GM19395 (cell line): ENCODE data around the gene UBL4B.

Source experiments
- ATAC-seq: cut with Tn5 transposase; IDR thresholded peaks from one replicate; pipeline ENCODE4 v1.9.1; 2021; ENCODE audit warnings: mild to moderate bottlenecking, moderate library complexity; ENCODE audit not compliant: unreplicated experiment

UBL4B gene

GRCh38 chr1:110112656-110113055 is 413 bp downstream of the UBL4B start:
- ATAC-seq, result no peak

- no peak for ATAC-seq
Measured at GRCh38 chr1:110113551-110113950, 1.3 kb downstream of the UBL4B start.

GRCh38 chr1:110114173-110114572 is 1.9 kb downstream of the UBL4B start:
- no peak for ATAC-seq

- no peak for ATAC-seq
Measured at GRCh38 chr1:110114784-110115183, 2.5 kb downstream of the UBL4B start.

GRCh38 chr1:110118636-110119396 is 6.6 kb downstream of the UBL4B start:
- ATAC-seq, result no peak

- no peak for ATAC-seq
Measured at GRCh38 chr1:110119843-110120242, 7.6 kb downstream of the UBL4B start.

GRCh38 chr1:110120960-110121561 is 8.8 kb downstream of the UBL4B start:
- ATAC-seq, result no peak

GRCh38 chr1:110123224-110123623 is 11.0 kb downstream of the UBL4B start:
- ATAC-seq, result no peak

GRCh38 chr1:110125810-110126209 is 13.6 kb downstream of the UBL4B start:
- no peak for ATAC-seq

DNA sequence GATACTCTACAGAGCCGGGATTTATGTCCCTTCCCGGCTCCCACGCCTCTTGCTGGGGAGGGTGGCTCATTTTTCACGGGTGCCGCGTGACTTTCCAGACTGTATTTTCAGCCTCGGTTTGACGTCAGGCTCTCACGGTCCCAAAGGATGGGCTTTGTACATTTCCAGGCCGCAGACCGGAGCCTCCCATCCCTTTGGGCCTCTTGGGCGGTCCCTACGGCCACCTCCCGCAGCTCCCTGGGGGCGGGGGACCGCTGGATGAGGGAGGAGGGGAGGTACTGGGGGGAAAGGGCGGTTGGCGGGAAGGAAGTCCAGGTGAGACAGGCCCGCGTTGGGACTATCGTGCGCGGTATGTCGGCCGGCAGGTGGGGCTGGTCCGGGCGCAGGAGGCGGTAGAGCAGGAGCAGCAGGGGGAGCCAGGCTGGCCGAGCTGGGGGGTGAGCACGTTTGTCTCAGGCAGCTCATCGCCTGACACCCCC is 17.9 kb downstream of the UBL4B start:
- ATAC-seq, result no peak

GRCh38 chr1:110130989-110131388 is 18.7 kb downstream of the UBL4B start:
- ATAC-seq, result no peak

DNA sequence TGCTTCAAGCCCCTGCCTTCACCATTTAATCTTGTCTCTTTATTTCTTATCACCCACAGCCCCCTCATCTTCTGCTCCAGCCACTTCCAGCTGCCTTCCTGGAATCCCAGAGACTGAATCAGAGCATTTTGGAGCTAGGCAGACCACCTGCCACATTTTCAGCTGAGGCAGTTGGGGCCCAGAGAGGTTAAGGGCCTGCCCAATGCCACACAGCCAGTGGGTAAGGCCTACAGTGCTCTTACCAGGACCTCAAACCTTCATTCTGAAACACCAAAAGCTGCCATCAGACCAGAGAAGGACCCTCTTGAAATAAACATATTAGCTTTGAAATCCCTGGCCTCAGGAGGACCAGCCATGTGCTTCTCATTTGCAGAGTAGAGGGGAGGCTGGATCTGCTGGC is 20.4 kb downstream of the UBL4B start:
- ATAC-seq, result no peak

- no peak for ATAC-seq
Measured at GRCh38 chr1:110133436-110133835, 21.2 kb downstream of the UBL4B start.

GRCh38 chr1:110134050-110134595 is 21.9 kb downstream of the UBL4B start:
- no peak for ATAC-seq

DNA sequence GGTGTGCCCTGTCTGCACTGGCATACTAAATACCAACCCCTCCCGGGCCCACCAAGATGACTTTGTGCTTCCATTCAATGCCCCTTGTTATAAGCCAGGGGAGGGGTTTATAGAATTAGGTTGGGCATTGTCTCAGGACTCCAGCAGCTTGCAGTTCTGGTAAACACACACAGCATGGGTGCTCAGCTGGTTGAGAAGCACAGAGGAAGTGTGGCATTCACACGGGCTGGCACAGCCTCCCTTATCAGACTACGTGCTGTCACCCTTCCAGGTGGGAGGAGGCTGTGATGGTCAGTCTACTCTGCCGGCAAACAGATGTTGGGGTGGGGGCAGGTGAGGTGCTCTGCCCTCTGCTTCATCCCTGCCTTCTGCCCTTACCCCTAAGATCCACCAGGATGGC is 23.0 kb downstream of the UBL4B start:
- no peak for ATAC-seq

GRCh38 chr1:110135666-110136065 is 23.4 kb downstream of the UBL4B start:
- no peak for ATAC-seq

DNA sequence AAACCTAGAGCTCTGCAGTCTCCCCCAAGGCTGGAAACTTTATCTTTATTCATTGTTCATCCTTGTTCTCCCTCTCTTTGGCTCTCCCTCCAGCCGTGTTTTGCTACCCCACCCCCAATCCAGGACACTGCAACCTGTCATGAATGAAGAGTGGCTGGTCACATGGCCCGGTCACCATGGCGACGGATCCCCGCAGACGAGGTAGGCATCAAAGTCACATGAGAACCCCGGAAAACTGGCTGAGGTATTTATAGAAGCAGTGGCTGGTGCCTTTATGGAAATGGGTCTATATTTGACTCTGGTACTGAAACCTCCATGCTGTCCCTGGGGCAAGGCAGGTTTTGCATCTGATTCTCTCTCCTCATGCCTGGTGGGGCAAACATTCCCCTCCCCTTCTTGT is 24.7 kb downstream of the UBL4B start:
- no peak for ATAC-seq

DNA sequence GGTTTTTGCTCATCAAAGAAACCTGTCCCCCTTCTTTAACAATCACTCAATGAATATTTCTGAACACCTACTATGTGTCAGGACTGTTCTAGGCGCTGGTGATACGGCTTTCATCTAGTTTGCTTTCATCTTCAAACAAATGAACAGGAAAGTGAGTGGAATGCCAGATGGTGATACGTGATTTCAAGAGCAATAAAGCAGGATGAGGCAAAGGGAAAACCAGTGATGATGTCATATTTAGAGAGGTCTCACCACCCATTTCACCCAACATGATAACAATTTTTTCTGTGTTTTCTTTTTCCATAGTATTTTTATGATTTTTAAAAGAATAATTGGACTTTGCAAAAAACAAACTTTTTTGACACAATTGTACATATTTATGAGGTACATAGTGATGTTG is 26.7 kb downstream of the UBL4B start:
- ATAC-seq, result no peak

- no peak for ATAC-seq
Measured at GRCh38 chr1:110144366-110144765, 32.1 kb downstream of the UBL4B start.

DNA sequence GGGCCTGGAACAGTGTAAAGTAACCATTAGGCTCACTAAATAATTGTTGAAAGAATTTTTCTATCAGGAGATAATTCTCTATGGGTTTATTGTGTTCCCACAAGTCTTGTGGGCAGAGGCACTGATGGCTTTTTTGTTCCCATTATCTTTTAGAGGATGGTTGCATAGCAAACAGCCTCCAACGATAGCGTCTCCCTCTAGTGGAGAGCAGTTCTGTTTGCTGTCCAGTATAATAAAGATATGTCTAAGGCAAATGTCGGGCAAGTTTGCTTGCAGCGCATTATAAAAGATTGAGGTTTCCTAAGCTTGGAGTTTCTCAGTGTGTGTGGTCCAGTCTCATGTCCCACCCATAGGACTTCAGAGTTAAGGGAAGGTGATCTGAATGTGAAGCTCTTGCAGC is 36.7 kb downstream of the UBL4B start:
- ATAC-seq, result no peak

DNA sequence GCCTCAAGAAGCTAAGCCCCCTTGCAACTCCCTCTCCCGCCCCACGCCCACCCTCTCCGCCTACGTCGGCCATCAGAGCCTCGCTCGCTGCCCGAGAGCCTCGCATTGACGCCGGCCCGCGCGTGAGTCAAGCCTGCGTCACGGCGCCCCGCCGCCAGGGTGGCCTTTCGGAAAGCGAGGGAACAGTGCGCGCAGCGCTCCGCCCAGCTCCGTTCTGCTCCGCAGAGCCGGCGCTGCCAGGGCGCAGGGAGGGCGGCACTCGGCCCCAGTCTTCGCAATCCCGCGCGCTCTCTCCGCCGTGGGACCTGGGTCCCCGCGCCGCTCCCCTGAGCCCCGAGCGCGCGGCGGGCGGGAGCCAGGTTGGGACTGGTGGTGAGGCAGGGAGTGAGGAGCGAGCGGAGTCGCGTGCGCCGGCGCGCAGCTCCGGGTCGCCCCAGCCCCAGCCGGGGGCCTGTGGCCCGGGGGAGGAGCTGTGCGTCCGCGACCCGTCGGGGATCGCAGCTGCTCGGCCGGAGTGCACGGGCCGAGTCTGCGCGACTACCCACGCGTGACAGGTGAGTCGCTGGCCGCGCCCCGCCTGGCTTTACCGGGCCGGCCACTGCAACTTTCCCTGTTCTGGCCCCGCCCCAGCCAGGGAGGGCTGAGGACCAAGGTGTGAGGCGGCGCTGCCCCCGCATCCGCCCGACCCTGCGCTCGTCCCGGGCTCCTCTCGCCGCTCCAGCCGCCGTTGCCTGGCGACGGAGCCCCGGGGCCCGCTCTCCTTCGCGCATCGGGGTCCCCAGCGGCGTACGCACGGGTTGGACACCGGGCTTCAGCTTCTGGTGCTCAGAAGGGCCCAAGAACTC is 38.3 kb downstream of the UBL4B start, which contains the start of gene SLC6A17:
Gene SLC6A17 (plus strand): TSS at position 165 of the 845 bp plus-strand sequence. CDS start 16,436 bp downstream, outside the sequence.
- ATAC-seq, result no peak
